CD4-positive, alpha-beta T cell treated with Interleukin-2 at 100 ng/mL for 4 hours (primary cell): ENCODE results near the gene SLC16A14.

Source experiments
- DNase-seq: peaks from one replicate; pipeline ENCODE4 v3.0.0-alpha.2; 2020; ENCODE audit warnings: low spot score

SLC16A14 gene

DNA sequence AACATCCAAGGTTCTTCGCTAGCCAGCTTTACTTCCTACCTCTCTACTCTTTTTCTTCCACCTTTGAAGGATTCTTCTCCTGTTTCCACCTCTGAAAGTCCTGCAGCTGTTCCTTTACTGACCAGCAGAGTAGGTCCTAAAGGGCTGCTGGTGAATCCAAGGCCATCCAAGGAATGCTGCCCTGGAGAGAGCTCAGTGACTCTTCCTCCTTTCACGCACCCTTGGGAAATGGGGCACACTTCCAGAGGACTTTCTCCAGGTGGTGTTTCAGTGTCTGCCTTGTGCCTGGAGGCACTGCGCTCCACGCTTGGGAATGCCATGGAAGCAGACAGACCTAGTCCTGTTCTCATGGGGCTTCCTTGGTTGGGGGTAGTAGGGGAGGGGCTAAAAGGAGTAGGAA, 45.4 kb downstream of the SLC16A14 start:
- no peak for DNase-seq

DNA sequence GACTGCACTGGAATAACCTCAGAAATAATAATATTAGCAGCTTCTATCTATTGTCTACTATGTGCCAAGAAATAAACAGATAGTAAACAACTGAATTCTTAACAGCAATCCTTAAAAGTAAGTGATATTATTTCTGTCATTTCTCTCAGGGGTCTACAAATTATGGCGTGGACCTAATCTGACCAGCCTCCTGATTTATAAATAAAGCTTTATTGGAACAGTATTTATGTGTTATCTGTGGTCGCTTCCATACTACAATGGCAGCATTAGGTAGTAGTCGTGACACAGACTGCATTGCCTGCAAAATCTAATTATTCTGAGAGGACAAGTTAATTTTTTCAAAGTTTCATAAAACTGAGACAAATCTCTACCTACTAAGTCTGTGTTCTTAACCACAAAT, 49.0 kb downstream of the SLC16A14 start:
- DNase-seq: no peak

DNA sequence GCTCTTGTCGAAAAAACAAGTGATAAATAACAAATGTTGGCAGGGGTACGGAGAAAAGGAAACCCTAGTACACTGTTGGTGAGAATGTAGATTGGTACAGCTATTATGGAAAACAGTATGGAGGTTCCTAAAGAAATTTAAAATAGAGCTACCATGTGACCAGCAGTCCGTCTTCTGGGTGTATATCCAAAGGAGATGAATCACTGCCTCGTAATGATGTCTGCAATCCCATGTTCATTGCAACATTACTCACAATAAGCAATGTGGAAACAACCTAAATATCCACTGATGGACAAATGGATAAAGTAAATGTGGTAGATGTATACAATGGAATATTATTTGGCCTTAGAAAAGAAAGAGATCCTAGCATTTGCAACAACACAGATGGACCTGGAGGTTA, 50.6 kb downstream of the SLC16A14 start:
- DNase-seq: no peak

DNA sequence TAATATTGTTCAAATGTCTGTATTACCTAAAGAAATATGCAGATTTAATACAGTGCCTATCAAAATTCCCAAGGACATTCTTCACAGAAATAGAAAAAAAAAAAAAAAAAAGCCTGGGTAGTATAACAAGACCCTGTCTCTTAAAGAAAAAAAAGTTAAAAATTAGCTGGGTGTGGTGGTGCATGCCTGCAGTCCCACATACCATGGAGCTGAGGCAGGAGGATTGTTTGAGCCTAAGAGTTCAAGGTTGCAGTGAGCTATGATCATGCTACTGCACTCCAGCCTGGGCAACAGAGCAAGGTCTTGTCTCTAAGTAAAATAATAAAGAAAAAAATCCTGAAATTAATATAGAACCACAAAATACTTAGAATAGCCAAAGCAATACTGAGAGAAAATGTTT, 51.9 kb downstream of the SLC16A14 start:
- DNase-seq: no peak

DNA sequence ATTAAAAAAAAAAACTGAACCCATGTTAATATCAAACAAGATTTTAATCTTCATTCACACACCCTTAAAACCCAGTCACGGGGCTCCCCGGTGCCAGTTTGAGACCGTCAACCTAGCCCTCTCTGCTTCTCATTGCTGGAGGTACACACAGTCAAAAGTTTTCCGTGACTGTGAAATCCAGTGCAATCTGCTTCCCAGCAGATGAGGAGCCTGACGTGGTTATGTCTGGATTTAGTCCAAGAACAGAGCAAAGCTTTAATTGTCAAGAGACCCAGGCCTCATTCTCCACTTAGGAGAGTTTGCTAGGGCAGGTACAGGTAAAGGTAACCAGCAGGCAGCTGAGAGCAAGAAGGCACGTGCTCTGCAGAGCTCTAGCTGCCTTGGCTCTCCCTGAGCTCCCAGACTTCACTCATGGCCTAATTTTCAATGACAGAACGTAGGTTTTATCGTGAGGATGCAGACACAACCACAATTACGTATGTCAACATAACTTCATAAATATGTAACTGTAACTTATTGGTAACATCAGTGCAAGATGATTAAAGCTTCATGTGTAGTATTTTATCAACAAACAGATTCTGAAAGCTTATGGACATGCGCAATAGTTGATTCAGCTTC, 56.3 kb downstream of the SLC16A14 start:
- DNase-seq: no peak

DNA sequence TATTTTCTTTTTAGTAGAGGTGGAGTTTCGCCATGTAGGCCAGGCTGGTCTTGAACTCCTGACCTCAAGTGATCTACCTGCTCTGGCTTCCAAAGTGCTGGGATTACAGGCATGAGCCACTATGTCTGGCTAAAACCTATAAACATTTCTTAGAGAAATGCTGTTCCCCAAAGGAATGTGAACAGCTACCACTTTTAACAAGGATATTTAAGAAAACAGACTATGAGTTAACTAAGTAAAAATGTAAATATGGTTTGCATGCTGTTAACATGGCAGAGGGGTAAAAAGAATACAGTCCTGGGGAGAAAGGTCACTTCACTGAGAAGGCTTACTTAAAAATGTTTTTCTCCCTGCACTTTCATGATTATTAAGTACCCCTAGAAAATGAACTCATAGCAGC, 57.1 kb downstream of the SLC16A14 start:
- no peak for DNase-seq

DNA sequence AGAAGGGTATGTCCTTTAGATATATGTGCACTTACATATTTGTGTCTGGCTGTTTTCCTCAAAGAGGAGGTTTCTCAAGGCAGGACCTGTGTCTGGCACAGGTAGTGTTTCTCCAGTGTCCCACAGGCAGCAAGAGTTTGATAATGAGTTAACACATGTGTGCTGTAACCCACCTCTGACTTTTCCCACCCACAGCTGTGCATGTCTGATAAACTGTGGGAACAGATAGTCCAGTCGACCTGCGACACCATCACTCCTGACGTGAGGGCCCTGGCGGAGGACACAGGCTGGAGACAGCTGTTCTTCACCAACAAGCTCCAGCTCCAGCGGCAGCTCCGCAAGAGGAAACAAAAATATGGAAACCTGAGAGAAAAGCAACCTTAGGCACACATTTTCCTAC, 58.2 kb downstream of the SLC16A14 start:
- DNase-seq: no peak

DNA sequence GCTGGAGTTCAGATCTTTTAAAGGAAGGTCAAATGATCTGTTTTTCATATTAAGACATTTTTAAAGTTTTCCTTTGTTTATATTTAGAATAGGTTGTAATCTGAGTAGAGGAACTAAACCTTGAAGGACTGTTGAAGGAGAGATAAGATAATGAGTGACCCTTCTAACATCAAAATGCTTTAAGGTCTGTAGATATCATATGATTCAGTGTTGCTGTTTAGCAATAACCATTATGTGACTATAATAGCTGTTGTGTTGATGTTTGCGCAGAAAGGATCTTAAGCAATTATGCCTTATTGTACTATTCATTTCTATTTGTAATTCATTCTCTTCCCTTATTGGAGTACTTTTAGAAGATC, 60.0 kb downstream of the SLC16A14 start:
- no peak for DNase-seq

DNA sequence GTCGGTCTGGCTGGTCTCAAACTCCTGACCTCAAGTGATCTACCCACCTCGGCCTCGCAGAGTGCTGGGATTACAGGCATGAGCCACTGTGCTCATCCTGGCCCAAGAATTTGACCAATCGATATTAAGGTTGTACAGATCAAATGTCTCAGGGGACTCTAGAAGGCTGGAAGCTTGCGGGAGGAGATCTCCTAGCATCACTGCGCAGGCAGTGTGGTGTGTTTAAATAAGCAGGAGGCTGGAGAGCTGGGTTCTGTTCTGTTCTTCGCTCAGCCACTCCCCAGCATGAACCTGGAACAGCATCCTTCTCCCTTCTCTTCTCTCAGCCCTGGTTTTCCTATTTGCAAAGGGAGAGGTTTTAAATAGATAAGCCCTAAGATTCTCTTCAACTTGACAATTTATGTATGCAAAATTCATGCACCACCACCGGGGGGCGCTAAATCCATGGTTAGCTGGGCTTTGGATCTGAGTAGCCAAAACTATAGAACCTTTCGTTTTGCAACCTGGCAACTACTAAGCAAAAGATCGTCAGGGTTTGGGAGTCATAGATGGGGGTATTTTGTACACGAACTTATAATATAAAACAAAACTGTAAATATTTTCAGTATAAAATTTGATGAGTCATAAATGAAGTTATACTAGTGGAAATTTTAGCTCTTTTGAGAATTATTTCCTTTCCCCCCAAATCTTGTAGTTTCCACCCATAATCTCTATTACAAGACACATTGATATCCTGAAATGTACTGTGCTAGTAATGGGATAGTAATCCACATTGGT, 60.6 kb downstream of the SLC16A14 start:
- peak; percentile 72 for DNase-seq

DNA sequence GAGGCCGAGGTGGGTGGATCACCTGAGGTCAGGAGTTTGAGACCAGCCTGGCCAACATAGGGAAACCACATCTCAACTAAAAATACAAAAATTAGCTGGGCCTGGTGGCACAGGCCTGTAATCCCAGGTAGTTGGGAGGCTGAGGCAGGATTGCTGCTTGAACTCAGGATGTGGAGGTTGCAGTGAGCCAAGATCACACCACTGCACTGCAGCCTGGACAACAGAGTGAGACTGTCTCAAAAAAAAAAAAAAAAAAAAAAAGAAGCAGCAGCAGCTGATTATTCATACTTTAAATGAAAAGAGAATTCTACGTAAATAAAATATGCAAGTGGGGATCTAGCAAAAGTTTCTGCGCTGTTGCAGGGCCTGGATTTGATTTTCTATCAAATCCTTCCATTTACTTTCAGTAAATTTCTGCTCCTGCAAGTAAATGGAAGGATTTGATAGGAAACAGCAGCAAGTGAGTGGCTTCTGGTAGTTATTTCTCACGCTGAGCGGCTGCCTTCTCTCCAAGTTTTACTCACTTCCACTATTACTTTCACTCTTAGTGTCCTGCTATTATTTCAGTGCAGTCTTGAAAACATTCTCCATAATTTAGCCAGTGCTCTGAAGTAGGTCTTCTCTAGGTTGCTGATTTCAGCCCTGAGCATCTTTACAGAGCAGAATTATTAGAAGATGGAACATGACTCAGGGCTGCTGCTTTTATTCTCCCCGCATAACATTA, 68.4 kb downstream of the SLC16A14 start:
- DNase-seq: no peak

DNA sequence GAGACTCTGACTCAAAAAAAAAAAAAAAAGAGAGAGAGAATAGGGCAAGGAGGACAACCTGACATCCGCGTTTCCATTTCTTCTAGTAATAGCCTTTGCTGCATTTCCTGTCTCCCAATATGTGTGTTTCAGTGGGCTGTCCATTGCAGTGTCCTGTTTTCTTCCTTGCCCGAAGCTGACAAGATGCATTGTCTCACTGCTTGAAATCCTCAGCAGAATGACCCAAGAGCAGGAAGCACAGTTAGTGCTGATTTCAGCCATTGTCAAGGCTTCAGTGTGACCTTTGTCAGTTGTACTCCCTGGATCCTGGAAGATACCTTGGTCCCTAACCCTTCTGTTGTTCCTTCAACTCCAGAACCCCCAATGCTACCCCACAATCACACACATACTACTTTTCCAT, 71.2 kb downstream of the SLC16A14 start:
- no peak for DNase-seq

DNA sequence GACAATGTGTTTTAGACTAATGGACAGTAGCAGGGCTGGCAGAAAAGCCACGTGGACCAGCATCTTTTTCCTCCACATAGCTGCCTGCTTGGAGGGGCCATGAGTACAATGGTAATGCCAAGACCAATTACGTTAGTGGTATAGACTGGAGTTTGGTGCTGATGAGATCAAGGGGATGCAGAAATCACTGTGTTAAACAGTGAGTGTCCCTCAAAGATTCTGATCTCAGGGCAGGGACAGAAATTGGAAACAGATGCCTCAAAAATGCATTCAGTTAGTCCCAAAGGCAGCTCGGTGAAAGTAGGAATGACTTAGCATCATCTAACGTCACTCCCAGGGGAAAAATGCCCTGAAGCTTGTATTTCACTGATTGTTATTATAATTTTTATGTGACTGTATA, 72.4 kb downstream of the SLC16A14 start:
- DNase-seq: no peak

DNA sequence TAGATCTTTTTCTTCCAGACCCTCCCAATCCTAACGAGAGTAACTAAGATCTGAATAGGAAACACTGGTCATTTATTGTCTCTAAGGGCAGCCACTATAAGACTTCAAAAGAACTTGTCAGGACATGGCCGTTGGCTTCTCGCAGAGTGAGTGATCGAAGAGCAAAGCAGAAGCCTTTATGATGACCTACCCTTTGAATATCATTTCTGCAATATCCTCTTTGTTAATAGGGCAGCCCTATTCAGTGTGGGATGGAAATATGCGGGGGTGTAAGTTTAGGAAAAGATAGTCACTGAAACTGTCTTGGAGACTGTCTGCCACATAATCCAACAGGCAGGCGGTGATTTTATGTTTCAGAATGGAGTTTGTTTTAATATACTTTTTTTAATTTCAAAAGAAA, 75.5 kb downstream of the SLC16A14 start:
- DNase-seq: no peak
